Neural cell (in vitro differentiated cells): ENCODE measurements around the gene CEACAM18. TPM values are rescaled to one million over a fixed set of nuclear protein-coding genes. Genes with fewer than 3 reads are reported as not detected.

Experiments
- H2AFZ ChIP-seq: fragments of 200-600, 300-800 bp; sonication (generic), shearing (Covaris generic); 2 replicates; pipeline ENCODE4 v1.6.0; 2014; ENCODE audit warnings: low read depth, mild to moderate bottlenecking, antibody characterized with exemption, low read length, moderate library complexity
- H3F3A ChIP-seq: fragments of 200-600 bp; shearing (Covaris generic); 2 replicates; pipeline ENCODE4 v1.6.1; 2016; ENCODE audit warnings: mild to moderate bottlenecking, moderate library complexity, mixed read lengths, antibody characterized with exemption, low read length; ENCODE audit not compliant: insufficient read depth, poor library complexity, severe bottlenecking
- H3K27ac ChIP-seq: fragments of 200-600, 300-800 bp; sonication (generic), shearing (Covaris generic); 2 replicates; pipeline ENCODE4 v1.5.1; 2014; ENCODE audit warnings: mild to moderate bottlenecking, low read length, moderate library complexity
- H3K27me3 ChIP-seq: fragments of 300-800, 200-600 bp; sonication (generic), shearing (Covaris generic); 2 replicates; pipeline ENCODE4 v1.6.0; 2014; ENCODE audit warnings: mild to moderate bottlenecking, low read depth, low read length, moderate library complexity; ENCODE audit not compliant: insufficient read depth
- H3K36me3 ChIP-seq: fragments of 300-800, 200-600 bp; sonication (generic), shearing (Covaris generic); 2 replicates; pipeline ENCODE4 v1.5.1; 2014; ENCODE audit warnings: mild to moderate bottlenecking, antibody characterized with exemption, low read length, moderate library complexity; ENCODE audit not compliant: insufficient read depth
- H3K4me2 ChIP-seq: fragments of 300-800, 200-600 bp; sonication (generic), shearing (Covaris generic); 2 replicates; pipeline ENCODE4 v1.6.0; 2014; ENCODE audit warnings: mild to moderate bottlenecking, low read length
- H3K4me3 ChIP-seq: fragments of 300-800, 200-600 bp; sonication (generic), shearing (Covaris generic); 2 replicates; pipeline ENCODE4 v1.5.1; 2014; ENCODE audit warnings: mild to moderate bottlenecking, low read length, moderate library complexity
- H3K79me2 ChIP-seq: fragments of 200-600 bp; shearing (Covaris generic); replicated peaks from 2 replicates; pipeline ENCODE4 v1.6.0; 2014; ENCODE audit warnings: mild to moderate bottlenecking, low read length, moderate library complexity; ENCODE audit not compliant: insufficient read depth
- H3K9ac ChIP-seq: fragments of 300-800, 200-600 bp; sonication (generic), shearing (Covaris generic); 2 replicates; pipeline ENCODE4 v1.6.1; 2016; ENCODE audit warnings: mild to moderate bottlenecking, low read length, mixed read lengths
- H3K9me2 ChIP-seq: fragments of 200-600 bp; shearing (Covaris generic); 2 replicates; pipeline ENCODE4 v1.6.1; 2016; ENCODE audit warnings: mild to moderate bottlenecking, low read length, mixed read lengths; ENCODE audit not compliant: insufficient read depth
- H3K9me3 ChIP-seq: fragments of 200-600, 300-800 bp; sonication (generic), shearing (Covaris generic); 2 replicates; pipeline ENCODE4 v1.6.1; 2016; ENCODE audit warnings: mild to moderate bottlenecking, mixed run types, low read length, moderate library complexity, mixed read lengths
- H4K20me1 ChIP-seq: fragments of 200-600 bp; shearing (Covaris generic); 2 replicates; pipeline ENCODE4 v1.6.1; 2016; ENCODE audit warnings: mild to moderate bottlenecking, mixed run types; ENCODE audit not compliant: insufficient read depth
- CTCF ChIP-seq: fragments of 450-650 bp; IDR thresholded peaks from 2 replicates; pipeline ENCODE4 v1.5.1; 2014; ENCODE audit warnings: antibody characterized with exemption, mild to moderate bottlenecking, moderate library complexity; ENCODE audit not compliant: poor library complexity, severe bottlenecking
- EP300 ChIP-seq: fragments of 450-650 bp; conservative IDR thresholded peaks from 2 replicates; pipeline ENCODE4 v1.6.1; 2014; ENCODE audit warnings: antibody characterized with exemption, mild to moderate bottlenecking, moderate library complexity; ENCODE audit not compliant: poor library complexity, severe bottlenecking
- EZH2 ChIP-seq: fragments of 200-600, 300-800 bp; shearing (Covaris generic), sonication (generic); IDR thresholded peaks from 2 replicates; pipeline ENCODE4 v1.6.1; 2014; ENCODE audit warnings: antibody characterized with exemption, low read length, borderline replicate concordance, mild to moderate bottlenecking; ENCODE audit not compliant: insufficient read depth, poor library complexity, severe bottlenecking
- MXI1 ChIP-seq: fragments of 450-650 bp; conservative IDR thresholded peaks from 2 replicates; pipeline ENCODE4 v1.6.1; 2014; ENCODE audit warnings: antibody characterized with exemption, mild to moderate bottlenecking; ENCODE audit not compliant: poor library complexity, severe bottlenecking
- POLR2AphosphoS5 ChIP-seq: IDR thresholded peaks from 2 replicates; pipeline ENCODE4 v1.6.1; 2012
- RAD21 ChIP-seq: fragments of 450-650 bp; conservative IDR thresholded peaks from 2 replicates; pipeline ENCODE4 v1.6.1; 2014; ENCODE audit warnings: antibody characterized with exemption, mild to moderate bottlenecking, moderate library complexity
- REST ChIP-seq: IDR thresholded peaks from 2 replicates; pipeline ENCODE4 v1.6.1; 2012; ENCODE audit warnings: borderline replicate concordance
- SMC3 ChIP-seq: fragments of 450-650 bp; conservative IDR thresholded peaks from 2 replicates; pipeline ENCODE4 v1.6.1; 2014; ENCODE audit warnings: antibody characterized with exemption, mild to moderate bottlenecking, moderate library complexity; ENCODE audit not compliant: poor library complexity
- TAF1 ChIP-seq: IDR thresholded peaks from 2 replicates; pipeline ENCODE4 v1.6.1; 2012; ENCODE audit warnings: low read depth
- polyA plus RNA-seq: library from polyadenylated mRNA; depleted of rRNA; stranded (reverse); fragments of >200 nt; gene quantifications from 2 replicates; pipeline ENCODE4 v1.2.3, GENCODE V29; 2014

CEACAM18 gene
- polyA plus RNA-seq, 1 donor from 2014 or later, result not detected

GRCh38 chr19:51477344-51477743, 995 bp upstream of the CEACAM18 start:
- Histone ChIP-seq H3K79me2 (no peaks in the 10 kb centered on the region), H3K9ac (no peak overlapping the region), H3K9me3 (no peaks in the 10 kb centered on the region), H2AFZ (no peak overlapping the region), H3K4me2 (no peak overlapping the region), H3K9me2 (no peaks in the 10 kb centered on the region), H4K20me1 (no peaks in the 10 kb centered on the region), H3K4me3 (no peak overlapping the region), H3K36me3 (no peaks in the 10 kb centered on the region), H3K27me3 (no peaks in the 10 kb centered on the region), H3F3A (no peaks in the 10 kb centered on the region), H3K27ac (no peak overlapping the region)
- TF ChIP-seq TAF1 (no peak), MXI1 (no peak), SMC3 (no peak), CTCF (no peak), EP300 (no peak), EZH2 (no peak), REST (no peak), RAD21 (no peak), POLR2AphosphoS5 (no peak)

- Histone ChIP-seq H3K9ac (no peak overlapping the region), H3K36me3 (no peaks in the 10 kb centered on the region), H3K9me3 (no peaks in the 10 kb centered on the region), H3F3A (no peaks in the 10 kb centered on the region), H3K79me2 (no peaks in the 10 kb centered on the region), H3K4me3 (no peak overlapping the region), H3K4me2 (no peak overlapping the region), H4K20me1 (no peaks in the 10 kb centered on the region), H3K27me3 (no peaks in the 10 kb centered on the region), H3K9me2 (no peaks in the 10 kb centered on the region), H3K27ac (no peak overlapping the region), H2AFZ (no peak overlapping the region)
- no peak for TF ChIP-seq CTCF
- no peak for TF ChIP-seq REST
- TF ChIP-seq SMC3, result no peak
- no peak for TF ChIP-seq EP300
- TF ChIP-seq TAF1, result no peak
- TF ChIP-seq POLR2AphosphoS5, result no peak
- no peak for TF ChIP-seq EZH2
- no peak for TF ChIP-seq MXI1
- no peak for TF ChIP-seq RAD21
Measured at GRCh38 chr19:51479531-51480331, 1.4 kb downstream of the CEACAM18 start.
